ENCODE data around the gene SLC2A1. TPM values are rescaled to one million over a fixed set of nuclear protein-coding genes. Genes with fewer than 3 reads are reported as not detected.

SLC2A1 gene
- total and polyA plus RNA-seq, 9 of the 15 experiments (the other 6 are each of a cell fraction or from before 2014, with no cell fraction given) = 12.6 to 153 (median 48.0) TPM

- POLR2A ChIA-PET = interaction anchor here (0.6 to 5.3 kb wide), 11 partner anchors 10 to 1188 kb away, joined by 3 to 47 read pairs (median 3); no protein-coding TSS in a partner anchor
- no TSS peak for BruUV-seq (replicated peaks)
- intact Hi-C loops (cut with micrococcal nuclease) = no loop called here
Measured at GRCh38 chr1:42942444-42942843, 16.2 kb downstream of the SLC2A1 start.

More at GRCh38 chr1:42942444-42942843, 16.2 kb downstream of the SLC2A1 start:
- Histone ChIP-seq H3K9ac (ENCODE audit: insufficient read depth in 1 of 2, low read depth in 2 of 2, low read length in 2 of 2) (peak overlapping the region; percentile 3 to 28; a peak in 3 of 4 replicates), H3K36me3 (ENCODE audit: control insufficient read depth, insufficient read depth, low read length) (peaks cover 94% of the 10 kb centered on the region), H2AFZ (ENCODE audit: low read depth, low read length) (no peak overlapping the region), H3K79me2 (ENCODE audit: control insufficient read depth, insufficient read depth, low read length) (peaks cover 100% of the 10 kb centered on the region), H4K20me1 (replicated peaks; ENCODE audit: control insufficient read depth, insufficient read depth, low read length) (peaks cover 68% of the 10 kb centered on the region), H3K9me1 (ENCODE audit: control insufficient read depth, insufficient read depth, low read length) (peaks cover 19% of the 10 kb centered on the region), H3K4me2 (ENCODE audit: insufficient read depth, low read length) (peak overlapping the region; percentile 40), H3K4me3 (no peak overlapping the region), H3K27me3 (ENCODE audit: control insufficient read depth in 2 of 2, insufficient read depth in 2 of 2, low read length in 2 of 2) (no peaks in the 10 kb centered on the region), H3K9me3 (replicated peaks; ENCODE audit: control insufficient read depth, insufficient read depth, low read depth, low read length) (no peaks in the 10 kb centered on the region), H3K4me1 (replicated peaks in 1 of 2; ENCODE audit: control insufficient read depth in 2 of 2, insufficient read depth in 2 of 2, low read length in 2 of 2) (peaks cover 88 to 89% of the 10 kb centered on the region in 2 experiments), H3K27ac (ENCODE audit: extremely low read depth, low read depth, low read length) (peak overlapping the region; percentile 56)
- 79% methylated on average over 6 of the region's 6 CpGs for WGBS (ENCODE audit: insufficient coverage, low coverage, missing lambda C conversion rate)
- in situ Hi-C loops (cut with MboI) = no loop called here
- no peak for FAIRE-seq
- no peak for DNase-seq (ENCODE audit: extremely low read depth in 1 of 4, low spot score in 3 of 4)
- TF ChIP-seq TGIF2 (CRISPR knock-in tag; IDR thresholded peaks at IDR 0.05) (no peak), MEF2D (tag; conservative IDR thresholded peaks at IDR 0.05; ENCODE audit: low read depth) (0 out of 2 replicates have a peak, but pooled peaks have one; percentile 8), GABPA (tag; conservative IDR thresholded peaks at IDR 0.05; ENCODE audit: low read depth) (no peak), ZBTB5 (IDR thresholded peaks at IDR 0.05) (no peak), TEAD1 (CRISPR knock-in tag; IDR thresholded peaks at IDR 0.05) (0 out of 4 replicates have a peak, but pooled peaks of 1 of the 2 experiments have one; percentile 30), WHSC1 (IDR thresholded peaks at IDR 0.05; ENCODE audit: low read length) (peak; percentile 21), ZNF79 (CRISPR knock-in tag; IDR thresholded peaks at IDR 0.05; ENCODE audit: low read depth) (no peak)
- no peak for ATAC-seq
- CTCF ChIA-PET (ENCODE audit: low intra/inter-chr PET ratio) = no interaction called here
